ENCODE measurements around the gene LHX6.

- TF ChIP-seq, protein P1, sequence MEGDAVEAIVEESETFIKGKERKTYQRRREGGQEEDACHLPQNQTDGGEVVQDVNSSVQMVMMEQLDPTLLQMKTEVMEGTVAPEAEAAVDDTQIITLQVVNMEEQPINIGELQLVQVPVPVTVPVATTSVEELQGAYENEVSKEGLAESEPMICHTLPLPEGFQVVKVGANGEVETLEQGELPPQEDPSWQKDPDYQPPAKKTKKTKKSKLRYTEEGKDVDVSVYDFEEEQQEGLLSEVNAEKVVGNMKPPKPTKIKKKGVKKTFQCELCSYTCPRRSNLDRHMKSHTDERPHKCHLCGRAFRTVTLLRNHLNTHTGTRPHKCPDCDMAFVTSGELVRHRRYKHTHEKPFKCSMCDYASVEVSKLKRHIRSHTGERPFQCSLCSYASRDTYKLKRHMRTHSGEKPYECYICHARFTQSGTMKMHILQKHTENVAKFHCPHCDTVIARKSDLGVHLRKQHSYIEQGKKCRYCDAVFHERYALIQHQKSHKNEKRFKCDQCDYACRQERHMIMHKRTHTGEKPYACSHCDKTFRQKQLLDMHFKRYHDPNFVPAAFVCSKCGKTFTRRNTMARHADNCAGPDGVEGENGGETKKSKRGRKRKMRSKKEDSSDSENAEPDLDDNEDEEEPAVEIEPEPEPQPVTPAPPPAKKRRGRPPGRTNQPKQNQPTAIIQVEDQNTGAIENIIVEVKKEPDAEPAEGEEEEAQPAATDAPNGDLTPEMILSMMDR (IDR thresholded peaks at IDR 0.05; ENCODE audit: low read depth, low read length), result no peak
- no peak for TF ChIP-seq EZH2phosphoT487 (IDR thresholded peaks at IDR 0.05; ENCODE audit: low read depth)
These were observed 24.0 kb upstream of the LHX6 start for GRCh38 chr9:122252796-122253195.

Measured in OCI-LY3 (cell line).